HepG2 (cell line): Measurements from ENCODE around the gene CORO1C. TPM values are rescaled to one million over a fixed set of nuclear protein-coding genes. Genes with fewer than 3 reads are reported as not detected.

Source experiments
- AHR ChIP-seq: IDR thresholded peaks from 2 replicates; pipeline ENCODE4 v1.6.1; 2018; ENCODE audit warnings: missing genetic modification reagents, missing compliant biosample characterization
- CHD4 ChIP-seq: fragments of 200-600 bp; sonication (generic); IDR thresholded peaks from 2 replicates; pipeline ENCODE4 v1.7.0; 2017; ENCODE audit warnings: mild to moderate bottlenecking, low read length, borderline replicate concordance
- CREB3 ChIP-seq: sonication (generic); formaldehyde crosslinking; IDR thresholded peaks from 2 replicates; pipeline ENCODE4 v1.5.0; 2020; ENCODE audit warnings: missing genetic modification reagents
- FUBP1 ChIP-seq: sonication (generic); formaldehyde crosslinking; IDR thresholded peaks from 2 replicates; pipeline ENCODE4 v1.5.1; 2020; ENCODE audit warnings: missing genetic modification reagents, mild to moderate bottlenecking, borderline replicate concordance
- HCFC1 ChIP-seq: fragments of 150-350 bp; IDR thresholded peaks from 2 replicates; pipeline ENCODE4 v1.6.1; 2014; ENCODE audit warnings: low read depth, low read length
- HDAC1 ChIP-seq: sonication (generic); formaldehyde crosslinking; IDR thresholded peaks from 2 replicates; pipeline ENCODE4 v1.5.1; 2020; ENCODE audit warnings: mild to moderate bottlenecking, missing genetic modification reagents
- HNRNPH1 ChIP-seq: fragments of 200-400 bp; formaldehyde crosslinking; optimal IDR thresholded peaks from 2 replicates; pipeline ENCODE3; 2017; ENCODE audit warnings: mild to moderate bottlenecking, low read depth, low read length
- HNRNPLL ChIP-seq: fragments of 200-400 bp; formaldehyde crosslinking; IDR thresholded peaks from 2 replicates; pipeline ENCODE4 v1.6.1; 2017; ENCODE audit warnings: mild to moderate bottlenecking, low read depth, low read length; ENCODE audit not compliant: poor library complexity, severe bottlenecking
- KLF9 ChIP-seq: IDR thresholded peaks from 2 replicates; pipeline ENCODE4 v1.6.1; 2016; ENCODE audit warnings: low read depth
- LCORL ChIP-seq, 2 experiments: fragments of 450-650 bp in 1 of 2; sonication (generic) in 1 of 2; formaldehyde crosslinking in 1 of 2; IDR thresholded peaks; 2 replicates each; pipeline versions ENCODE4 v1.5.0 to v1.6.1; 2017 to 2020; ENCODE audit warnings: antibody characterized with exemption in 1 of 2, missing genetic modification reagents in 1 of 2
- NFE2 ChIP-seq: sonication (generic); formaldehyde crosslinking; IDR thresholded peaks from 2 replicates; pipeline ENCODE4 v1.4.0; 2020; ENCODE audit warnings: missing genetic modification reagents
- REPIN1 ChIP-seq: sonication (generic); formaldehyde crosslinking; IDR thresholded peaks from 2 replicates; pipeline ENCODE4 v1.8.0; 2022; ENCODE audit warnings: missing genetic modification reagents, low read depth, mild to moderate bottlenecking, borderline replicate concordance
- THAP9 ChIP-seq: sonication (generic); formaldehyde crosslinking; IDR thresholded peaks from 2 replicates; pipeline ENCODE4; 2020; ENCODE audit warnings: missing genetic modification reagents, mild to moderate bottlenecking, borderline replicate concordance
- XRCC5 ChIP-seq: fragments of 200-400 bp; formaldehyde crosslinking; optimal IDR thresholded peaks from 2 replicates; pipeline ENCODE3; 2017; ENCODE audit warnings: mild to moderate bottlenecking, low read length
- ZBTB3 ChIP-seq: sonication (generic); formaldehyde crosslinking; IDR thresholded peaks from 2 replicates; pipeline ENCODE4 v1.4.0; 2020; ENCODE audit warnings: low read depth, mild to moderate bottlenecking, moderate library complexity, missing genetic modification reagents, borderline replicate concordance
- ZBTB42 ChIP-seq: sonication (generic); formaldehyde crosslinking; IDR thresholded peaks from 2 replicates; pipeline ENCODE4 v1.5.0; 2020; ENCODE audit warnings: mild to moderate bottlenecking, missing genetic modification reagents
- ZFP37 ChIP-seq: sonication (generic); formaldehyde crosslinking; IDR thresholded peaks from 2 replicates; pipeline ENCODE4 v1.4.0; 2020; ENCODE audit warnings: missing genetic modification reagents, borderline replicate concordance
- ZFYVE20 ChIP-seq: sonication (generic); formaldehyde crosslinking; IDR thresholded peaks from 2 replicates; pipeline ENCODE4 v1.8.0; 2023; ENCODE audit warnings: low read depth, mild to moderate bottlenecking, moderate library complexity, missing genetic modification reagents, borderline replicate concordance
- ZIK1 ChIP-seq: sonication (generic); formaldehyde crosslinking; IDR thresholded peaks from 2 replicates; pipeline ENCODE4 v1.5.0; 2020; ENCODE audit warnings: mild to moderate bottlenecking, low read depth, missing genetic modification reagents, borderline replicate concordance
- ZNF543 ChIP-seq: sonication (generic); formaldehyde crosslinking; IDR thresholded peaks from 2 replicates; pipeline ENCODE4 v1.4.0; 2020; ENCODE audit warnings: mild to moderate bottlenecking, missing genetic modification reagents
- ZNF570 ChIP-seq: sonication (generic); formaldehyde crosslinking; IDR thresholded peaks from 2 replicates; pipeline ENCODE4 v1.4.0; 2020; ENCODE audit warnings: mild to moderate bottlenecking, missing genetic modification reagents, borderline replicate concordance
- ZNF839 ChIP-seq: sonication (generic); formaldehyde crosslinking; IDR thresholded peaks from 2 replicates; pipeline ENCODE4 v1.4.0; 2020; ENCODE audit warnings: missing genetic modification reagents, mild to moderate bottlenecking, borderline replicate concordance
- polyA plus RNA-seq, 8 experiments: library from polyadenylated mRNA; depleted of rRNA in 3 of 8; stranded (reverse) in 7 of 8; unstranded in 1 of 8; fragments of >200 nt; fragmentation: Illumina TruSeq in 4 of 8; extraction: Trizol in 4 of 8; gene quantifications; 2 replicates each; pipeline versions ENCODE4 v1.2.1 to v1.2.3, GENCODE V29; 2011 to 2016; ENCODE audit warnings: low read depth in 4 of 8, missing spikeins in 1 of 8, mixed read lengths in 1 of 8; ENCODE audit not compliant: insufficient read depth in 1 of 8
- total RNA-seq, 5 experiments: library from RNA; depleted of rRNA; stranded (reverse); fragments of >200 nt; fragmentation: Illumina TruSeq; extraction: Trizol; gene quantifications; 2 replicates each; pipeline ENCODE4 v1.2.3, GENCODE V29; 2016; ENCODE audit warnings: low read depth in 1 of 5

CORO1C gene
- total and polyA plus RNA-seq, 2 of the 13 experiments (the other 11 are each of a cell fraction or from before 2014, with no cell fraction given) = 73.7 to 131 TPM

GRCh38 chr12:108731105-108731865 lies at the start of gene CORO1C (continued):
- TF ChIP-seq ZIK1 (CRISPR knock-in tag) = no peak
- no peak for TF ChIP-seq ZNF839 (CRISPR knock-in tag)
- no peak for TF ChIP-seq FUBP1
- peak; percentile 23; the same call in 1 of the 2 replicates for TF ChIP-seq HDAC1
- peak; percentile 78; the same call in 1 of the 2 replicates for TF ChIP-seq AHR (CRISPR knock-in tag)
- TF ChIP-seq CHD4 = no peak
- no peak for TF ChIP-seq ZNF570 (CRISPR knock-in tag)
- no peak for TF ChIP-seq ZNF543 (CRISPR knock-in tag)
- peak; percentile 92 for TF ChIP-seq XRCC5
- TF ChIP-seq CREB3 = no peak
- TF ChIP-seq NFE2 = no peak
- peak; percentile 19; the same call in 1 of the 2 replicates for TF ChIP-seq ZBTB3 (CRISPR knock-in tag)
- 0 out of 2 replicates have a peak, but pooled peaks have one; percentile 12 for TF ChIP-seq ZFP37
- 0 out of 2 replicates have a peak, but pooled peaks have one; percentile 33 for TF ChIP-seq ZFYVE20 (CRISPR knock-in tag)
- TF ChIP-seq REPIN1 (CRISPR knock-in tag) = no peak; the same call in 1 of the 2 replicates
- peak; percentile 43 for TF ChIP-seq HNRNPLL
- no peak for TF ChIP-seq HCFC1
- TF ChIP-seq THAP9 = no peak
- TF ChIP-seq ZBTB42 (CRISPR knock-in tag) = no peak; the same call in 1 of the 2 replicates
- TF ChIP-seq HNRNPH1 = no peak
- TF ChIP-seq LCORL (IDR thresholded peaks at IDR 0.05) = no peak
- TF ChIP-seq LCORL (CRISPR knock-in tag; IDR thresholded peaks at IDR 0.05) = no peak
- TF ChIP-seq KLF9 (CRISPR knock-in tag) = peak; percentile 86
